Stromal cell of bone marrow (primary cell): ENCODE results near the gene SPATA32.

Experiments used
- DNase-seq: peaks from one replicate; pipeline ENCODE4 v3.0.0-alpha.2; 2012; ENCODE audit warnings: low read depth

SPATA32 gene

DNA sequence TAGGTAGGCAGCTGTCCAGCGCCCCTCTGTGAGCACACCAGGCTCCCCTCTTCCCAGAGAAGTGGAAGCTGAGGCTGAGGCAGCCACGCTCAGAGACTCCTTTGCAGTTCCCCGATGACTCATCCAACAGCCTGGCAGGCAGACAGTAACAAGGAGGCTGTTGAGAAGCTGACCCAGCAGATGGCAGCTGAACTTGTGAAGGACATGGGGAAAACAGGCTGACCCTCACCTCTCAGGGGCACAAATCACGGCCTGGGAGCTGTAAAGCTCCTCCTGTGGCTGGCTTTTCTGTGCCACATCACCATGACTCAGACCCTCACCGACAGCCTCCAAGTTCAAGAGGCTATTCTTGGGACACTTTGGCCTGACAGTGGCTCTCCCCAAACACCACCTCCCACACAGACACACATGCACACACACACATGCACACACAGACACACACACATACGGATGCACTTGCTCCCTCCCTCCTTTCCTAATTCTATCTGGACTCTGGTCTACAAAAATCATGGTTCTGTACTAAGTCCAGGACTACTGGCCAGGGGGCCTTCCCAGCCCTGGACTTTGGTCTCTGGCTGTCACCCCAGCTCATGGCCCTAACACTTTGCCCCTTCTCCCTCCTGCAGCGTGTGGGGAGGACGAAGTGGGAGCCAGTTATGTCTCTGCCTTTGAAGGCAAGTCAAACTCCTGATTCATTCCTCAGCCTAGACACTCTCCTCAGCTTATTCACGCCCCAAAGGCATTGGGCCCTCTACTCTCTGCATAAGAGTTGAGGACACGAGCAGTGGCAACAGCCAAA, 31.7 kb upstream of the SPATA32 start:
- peak; percentile 92 for DNase-seq

DNA sequence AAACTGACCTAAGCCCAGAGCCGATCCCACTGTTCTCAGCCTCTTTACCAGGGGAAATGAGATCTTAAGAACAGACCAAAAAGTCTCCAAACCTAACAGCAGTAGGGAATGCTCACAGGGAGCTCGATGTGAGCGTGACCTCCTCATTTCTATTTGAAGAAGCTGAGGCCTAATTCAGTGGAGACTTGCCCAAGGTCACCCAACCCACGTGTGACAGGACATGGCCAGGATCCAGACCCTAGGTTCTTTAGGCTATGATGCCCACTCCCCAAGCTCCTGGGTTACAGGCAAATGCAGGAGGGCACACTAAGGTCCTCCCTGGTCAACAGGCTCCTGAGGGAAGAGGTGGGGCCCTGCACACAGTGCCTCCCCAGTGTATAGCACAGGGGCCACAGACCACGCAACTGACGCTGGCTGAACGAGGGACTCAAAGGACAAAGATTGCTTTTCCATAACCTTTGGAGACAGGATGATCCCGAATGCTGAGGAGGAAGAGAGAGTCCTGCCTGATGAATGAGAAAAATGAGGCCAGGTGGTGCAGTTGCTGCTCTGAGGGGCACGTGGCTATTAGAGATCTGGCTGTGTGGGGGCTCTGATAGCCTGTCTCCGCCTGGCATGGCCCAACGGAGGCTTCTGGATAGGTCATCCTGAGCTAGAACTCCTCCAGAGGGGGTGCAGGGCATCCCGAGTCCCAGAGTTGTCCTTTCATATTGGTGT, 31.0 kb upstream of the SPATA32 start:
- no peak for DNase-seq

- no peak for DNase-seq
Observed at GRCh38 chr17:45291171-45291805, 29.4 kb upstream of the SPATA32 start.

DNA sequence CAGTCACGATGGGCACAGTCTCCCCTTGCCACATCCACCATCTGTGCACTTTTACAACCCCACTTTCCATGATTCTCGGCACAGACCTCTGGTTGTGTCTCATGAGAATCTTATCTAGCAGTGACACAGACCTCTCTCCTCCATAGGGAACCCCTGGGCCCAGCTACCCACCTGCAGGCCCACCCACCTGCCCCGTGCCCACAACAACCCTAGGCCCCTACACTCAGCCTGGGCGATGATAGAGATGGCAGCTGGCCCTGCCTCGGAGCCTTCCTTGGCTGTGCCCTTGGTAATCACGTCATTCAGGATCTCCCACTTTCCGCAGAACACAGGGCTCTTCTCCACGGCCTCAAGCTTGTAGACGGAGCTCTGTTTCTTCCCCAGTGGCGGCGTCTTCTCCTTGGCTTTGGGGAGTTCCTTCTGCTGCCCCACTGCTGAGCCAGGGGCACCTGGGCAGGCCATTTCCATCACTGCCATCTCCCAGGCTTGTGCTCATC, 28.4 kb upstream of the SPATA32 start:
- DNase-seq, result no peak

DNA sequence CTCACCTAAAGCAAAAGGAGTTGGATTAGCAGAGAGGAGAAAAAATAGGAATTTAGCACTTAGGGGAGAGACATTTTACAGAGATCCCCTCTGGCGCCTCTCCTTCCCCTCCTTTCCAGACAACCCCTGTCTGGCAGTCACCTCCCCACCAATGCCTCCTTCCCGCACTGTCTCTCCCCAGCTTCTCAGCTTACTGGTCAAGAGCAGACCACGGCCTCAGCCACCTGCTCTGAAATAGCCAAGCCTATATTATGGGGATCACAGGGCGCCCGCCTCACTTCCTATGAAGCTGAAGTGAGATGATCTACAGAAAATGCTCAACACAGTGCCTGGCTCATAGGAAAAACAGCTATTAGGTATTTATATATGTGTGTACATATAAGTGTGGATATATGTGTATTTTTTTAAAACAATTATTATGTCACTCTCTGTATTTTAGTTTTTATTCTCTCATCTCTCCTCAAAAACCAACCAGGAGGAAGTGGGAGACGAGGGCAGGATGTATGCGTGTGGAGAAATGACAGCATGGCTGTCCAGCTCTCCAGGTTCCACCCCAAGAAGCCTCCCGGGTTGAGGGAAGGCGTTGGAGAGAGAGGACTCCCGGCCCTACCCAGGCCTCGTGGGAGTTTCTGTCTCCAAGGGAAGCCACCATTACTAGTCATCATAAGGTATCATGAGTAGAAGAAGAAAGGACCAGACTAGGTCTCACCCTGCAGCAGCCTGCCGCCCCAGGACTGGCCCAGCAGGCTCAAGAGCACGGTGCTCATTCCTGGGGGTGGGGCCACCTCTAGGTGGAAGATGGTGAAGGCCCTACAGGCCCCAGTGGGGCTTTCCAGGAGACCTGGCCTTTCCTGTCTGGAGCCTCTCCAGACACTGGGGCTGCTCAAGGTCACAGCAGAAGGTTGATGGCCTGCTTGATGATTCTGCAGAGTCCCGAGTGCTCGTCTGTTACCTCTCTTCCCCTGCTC, 27.7 kb upstream of the SPATA32 start:
- no peak for DNase-seq

DNA sequence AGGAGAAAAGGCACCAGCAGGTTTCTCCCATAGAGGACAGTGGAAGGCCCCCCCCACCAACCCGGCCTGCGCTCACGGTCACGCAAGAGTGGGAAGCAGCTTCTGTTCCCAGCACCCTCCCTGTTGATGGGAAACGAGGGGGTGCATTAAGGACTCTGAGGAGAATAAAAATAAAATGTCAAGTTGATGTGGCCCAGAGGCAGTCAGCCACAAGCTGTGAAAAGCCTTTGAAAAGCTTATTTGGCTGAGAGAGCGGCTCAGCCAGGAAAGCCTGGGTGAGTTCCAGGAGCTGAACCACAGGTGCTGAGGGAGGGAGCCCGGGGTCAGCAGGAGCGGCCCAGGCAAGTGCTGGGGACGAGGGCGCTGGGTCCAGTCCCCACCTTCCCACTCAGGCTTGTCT, 26.9 kb upstream of the SPATA32 start:
- no peak for DNase-seq

- DNase-seq, result no peak
Observed at GRCh38 chr17:45287526-45288500, 25.9 kb upstream of the SPATA32 start.

- DNase-seq, result no peak
Observed at GRCh38 chr17:45286286-45286685, 24.4 kb upstream of the SPATA32 start.

- no peak for DNase-seq
Observed at GRCh38 chr17:45284176-45285140, 22.6 kb upstream of the SPATA32 start.

- no peak for DNase-seq
Observed at GRCh38 chr17:45283711-45284110, 21.8 kb upstream of the SPATA32 start.

- no peak for DNase-seq
Observed at GRCh38 chr17:45282683-45283644, 21.1 kb upstream of the SPATA32 start.

GRCh38 chr17:45279898-45280297, 18.0 kb upstream of the SPATA32 start:
- DNase-seq, result no peak

DNA sequence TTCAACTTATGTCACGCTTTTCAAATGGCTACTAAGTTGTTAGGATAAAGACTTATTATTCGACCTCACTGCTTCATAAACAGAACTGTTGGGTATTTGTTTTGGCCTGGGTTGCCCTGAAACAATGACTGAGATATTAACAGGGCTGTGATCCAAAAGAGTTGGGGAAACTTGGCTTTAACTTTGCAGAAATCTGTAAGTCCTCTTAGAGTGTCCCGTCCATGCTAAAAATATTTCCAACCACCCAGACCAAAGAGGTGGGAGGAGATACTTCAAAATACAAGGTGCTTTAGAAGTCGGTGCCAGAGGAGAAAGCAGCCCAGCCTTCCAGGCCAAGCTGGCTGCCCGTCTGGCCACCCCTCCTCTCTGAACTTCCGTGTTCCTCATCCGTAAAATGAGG, 16.1 kb upstream of the SPATA32 start:
- peak; percentile 48 for DNase-seq

- DNase-seq, result peak; percentile 67
Observed at GRCh38 chr17:45277216-45277849, 15.4 kb upstream of the SPATA32 start.

GRCh38 chr17:45276031-45276430, 14.1 kb upstream of the SPATA32 start:
- no peak for DNase-seq

GRCh38 chr17:45274033-45274432, 12.1 kb upstream of the SPATA32 start:
- DNase-seq, result no peak

DNA sequence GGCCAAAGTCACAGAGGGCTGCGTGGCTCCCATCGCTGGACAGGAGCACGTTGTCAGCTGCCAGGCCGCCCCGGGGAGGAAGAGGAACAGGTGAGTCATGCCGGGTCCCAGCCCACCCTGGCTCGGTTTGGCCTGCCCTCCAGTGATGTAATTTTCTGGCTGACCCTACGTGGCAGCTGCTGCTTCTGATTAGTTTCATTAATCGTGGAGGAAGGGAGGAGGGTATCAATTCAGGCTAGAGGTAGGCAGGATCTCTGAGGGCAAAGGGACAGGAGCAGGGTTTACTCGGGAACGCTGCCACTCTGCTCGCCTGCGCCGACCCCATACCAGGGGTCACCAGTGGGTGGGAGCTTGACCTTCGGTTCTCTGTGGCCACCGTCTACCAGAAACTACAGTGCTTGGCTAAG, 11.7 kb upstream of the SPATA32 start:
- DNase-seq, result no peak

GRCh38 chr17:45271603-45272002, 9.7 kb upstream of the SPATA32 start:
- no peak for DNase-seq
